NCI-H2107 treated with DMSO at 0.1 percent for 48 hours (cell line): ENCODE data around the gene PSEN2.
"Not testable (repeated sequence)": the region's sequence is repeated elsewhere in the genome, so short reads cannot be mapped to it uniquely, and the experiment has no call there.

Experiments
- DNase-seq: peaks from one replicate; lab custom pipeline; 2025; ENCODE audit not compliant: unreplicated experiment; lab: John Stamatoyannopoulos, UW

The PSEN2 gene

GRCh38 chr1:226912587-226913176 is 42.3 kb downstream of the PSEN2 start:
- peak; percentile 86 for DNase-seq

GRCh38 chr1:226915672-226915995 is 45.2 kb downstream of the PSEN2 start:
- no peak for DNase-seq

GRCh38 chr1:226916497-226916896 is 46.1 kb downstream of the PSEN2 start:
- no peak for DNase-seq

- no peak for DNase-seq
Observed at GRCh38 chr1:226919587-226919986, 49.2 kb downstream of the PSEN2 start.

GRCh38 chr1:226919995-226920394 is 49.6 kb downstream of the PSEN2 start:
- no peak for DNase-seq

GRCh38 chr1:226920446-226920894 is 50.1 kb downstream of the PSEN2 start:
- DNase-seq, result no peak

- DNase-seq, result no peak
Observed at GRCh38 chr1:226921504-226921903, 51.1 kb downstream of the PSEN2 start.

- not testable (repeated sequence) for DNase-seq
Observed at GRCh38 chr1:226929260-226930111, 59.1 kb downstream of the PSEN2 start.

- DNase-seq, result no peak
Observed at GRCh38 chr1:226934483-226935237, 64.2 kb downstream of the PSEN2 start.

- DNase-seq, result no peak
Observed at GRCh38 chr1:226937940-226938725, 67.7 kb downstream of the PSEN2 start.

- peak; percentile 54 for DNase-seq
Observed at GRCh38 chr1:226938903-226939437, 68.6 kb downstream of the PSEN2 start.

GRCh38 chr1:226939438-226940028 is 69.1 kb downstream of the PSEN2 start:
- no peak for DNase-seq

- peak; percentile 99 for DNase-seq
Observed at GRCh38 chr1:226940029-226940805, 69.8 kb downstream of the PSEN2 start, which contains the start of gene COQ8A. TSS of gene COQ8A (plus strand) at chr1:226940294. CDS start at chr1:226961386, 21,092 bp downstream.

- no peak for DNase-seq
Observed at GRCh38 chr1:226940806-226941067, 70.3 kb downstream of the PSEN2 start.

- DNase-seq, result no peak
Observed at GRCh38 chr1:226942392-226942791, 72.0 kb downstream of the PSEN2 start.

GRCh38 chr1:226943156-226943555 is 72.7 kb downstream of the PSEN2 start:
- no peak for DNase-seq

GRCh38 chr1:226943927-226944326 is 73.5 kb downstream of the PSEN2 start:
- DNase-seq, result no peak

GRCh38 chr1:226945106-226945857 is 74.9 kb downstream of the PSEN2 start:
- peak; percentile 82 for DNase-seq
